HEK293 (cell line): ENCODE results near the gene MPPED1.

Experiments
- CTCF ChIA-PET: fragments of 350-600 bp; formaldehyde crosslinking; extraction: SDS; loops from one replicate; lab custom pipeline; 2021; ENCODE audit warnings: antibody characterized with exemption; lab: Yijun Ruan, JAX
- POLR2A ChIA-PET: fragments of 300-600 bp; formaldehyde crosslinking; extraction: SDS; loops from one replicate; lab custom pipeline; 2020; ENCODE audit warnings: antibody characterized with exemption, inconsistent platforms; lab: Yijun Ruan, JAX
- H3K27ac ChIP-seq: fragments of 200-500 bp; sonication (Bioruptor generic); 2 replicates; pipeline ENCODE4 v1.5.1; 2014; ENCODE audit warnings: low read depth, low read length, control low read depth, inconsistent platforms; ENCODE audit errors: extremely low read depth
- H3K36me3 ChIP-seq, 2 experiments: fragments of 200-500 bp in 1 of 2; sonication (Bioruptor generic) in 1 of 2; 1 replicate in 1 of 2; 2 replicates in 1 of 2; pipeline ENCODE4 v1.5.1; 2014 to 2017; ENCODE audit warnings: inconsistent platforms in 2 of 2, low read length in 2 of 2; ENCODE audit not compliant: control insufficient read depth in 2 of 2, insufficient read depth in 1 of 2
- H3K4me1 ChIP-seq: fragments of 200-500 bp; sonication (Bioruptor generic); 2 replicates; pipeline ENCODE4 v1.5.1; 2014; ENCODE audit warnings: mild to moderate bottlenecking, low read length, inconsistent platforms; ENCODE audit not compliant: control insufficient read depth, insufficient read depth
- H3K4me3 ChIP-seq: 2 replicates; pipeline ENCODE4 v1.5.1; 2011; ENCODE audit warnings: low read depth, mild to moderate bottlenecking, control low read depth, low read length, moderate library complexity
- H3K9me3 ChIP-seq: fragments of 200-500 bp; sonication (Bioruptor generic); 2 replicates; pipeline ENCODE4 v1.5.1; 2014; ENCODE audit warnings: low read depth, low read length, inconsistent platforms; ENCODE audit not compliant: control insufficient read depth, insufficient read depth
- EGR2 ChIP-seq: fragments of 450-650 bp; formaldehyde crosslinking; IDR thresholded peaks from 2 replicates; pipeline ENCODE4 v1.5.1; 2016; ENCODE audit warnings: low read depth, missing biosample characterization, missing genetic modification characterization
- GLI2 ChIP-seq: fragments of 450-650 bp; formaldehyde crosslinking; IDR thresholded peaks from 2 replicates; pipeline ENCODE4; 2017; ENCODE audit warnings: missing biosample characterization, missing genetic modification characterization, low read depth, borderline replicate concordance
- HOXC10 ChIP-seq: sonication (generic); formaldehyde crosslinking; IDR thresholded peaks from 2 replicates; pipeline ENCODE4 v1.8.1; 2023; ENCODE audit warnings: mild to moderate bottlenecking, missing genetic modification reagents
- SETDB1 ChIP-seq: IDR thresholded peaks from one replicate; pipeline ENCODE4 v1.6.1; 2017; ENCODE audit warnings: mild to moderate bottlenecking, low read length, moderate library complexity, mixed read lengths; ENCODE audit not compliant: insufficient read length
- ZBTB8A ChIP-seq: fragments of 450-650 bp; formaldehyde crosslinking; IDR thresholded peaks from 2 replicates; pipeline ENCODE4 v1.5.1; 2016; ENCODE audit warnings: missing biosample characterization, missing genetic modification characterization
- ZFHX2 ChIP-seq: fragments of 450-650 bp; formaldehyde crosslinking; conservative IDR thresholded peaks from 2 replicates; pipeline ENCODE4 v1.5.1; 2016; ENCODE audit warnings: missing biosample characterization, missing genetic modification characterization
- ZNF10 ChIP-seq: fragments of 450-650 bp; formaldehyde crosslinking; IDR thresholded peaks from 2 replicates; pipeline ENCODE4 v1.5.1; 2017; ENCODE audit warnings: missing biosample characterization, missing genetic modification characterization
- ZNF114 ChIP-seq: fragments of 450-650 bp; formaldehyde crosslinking; IDR thresholded peaks from 2 replicates; pipeline ENCODE4 v1.5.0; 2017; ENCODE audit warnings: missing biosample characterization, missing genetic modification characterization
- ZNF133 ChIP-seq: fragments of 450-650 bp; formaldehyde crosslinking; IDR thresholded peaks from 2 replicates; pipeline ENCODE4 v1.5.1; 2016; ENCODE audit warnings: missing biosample characterization, missing genetic modification characterization
- ZNF16 ChIP-seq: fragments of 450-650 bp; formaldehyde crosslinking; IDR thresholded peaks from 2 replicates; pipeline ENCODE4 v1.5.1; 2016; ENCODE audit warnings: low read depth, missing biosample characterization, missing genetic modification characterization
- ZNF202 ChIP-seq: fragments of 450-650 bp; formaldehyde crosslinking; IDR thresholded peaks from 2 replicates; pipeline ENCODE4 v1.5.1; 2016; ENCODE audit warnings: missing biosample characterization, missing genetic modification characterization, borderline replicate concordance
- ZNF24 ChIP-seq: fragments of 450-650 bp; formaldehyde crosslinking; IDR thresholded peaks from 2 replicates; pipeline ENCODE4 v1.5.1; 2016; ENCODE audit warnings: missing biosample characterization, missing genetic modification characterization
- ZNF311 ChIP-seq: fragments of 450-650 bp; formaldehyde crosslinking; IDR thresholded peaks from 2 replicates; pipeline ENCODE4 v1.5.1; 2017; ENCODE audit warnings: missing biosample characterization, missing genetic modification characterization, borderline replicate concordance
- ZNF341 ChIP-seq: fragments of 450-650 bp; formaldehyde crosslinking; IDR thresholded peaks from 2 replicates; pipeline ENCODE4; 2016; ENCODE audit warnings: low read depth, missing biosample characterization, missing genetic modification characterization
- ZNF350 ChIP-seq: fragments of 450-650 bp; formaldehyde crosslinking; IDR thresholded peaks from 2 replicates; pipeline ENCODE4 v1.5.0; 2017; ENCODE audit warnings: missing biosample characterization, mild to moderate bottlenecking, missing genetic modification characterization
- ZNF391 ChIP-seq: fragments of 450-650 bp; formaldehyde crosslinking; IDR thresholded peaks from 2 replicates; pipeline ENCODE4 v1.5.1; 2016; ENCODE audit warnings: low read depth, missing biosample characterization, missing genetic modification characterization, borderline replicate concordance
- ZNF549 ChIP-seq: fragments of 450-650 bp; IDR thresholded peaks from 2 replicates; pipeline ENCODE4 v1.5.1; 2018; ENCODE audit warnings: missing biosample characterization, missing genetic modification characterization, mild to moderate bottlenecking, inconsistent platforms, moderate library complexity
- ZNF600 ChIP-seq: fragments of 450-650 bp; formaldehyde crosslinking; IDR thresholded peaks from 2 replicates; pipeline ENCODE4 v1.5.1; 2016; ENCODE audit warnings: missing biosample characterization, missing genetic modification characterization
- ZNF670 ChIP-seq: fragments of 450-650 bp; formaldehyde crosslinking; IDR thresholded peaks from 2 replicates; pipeline ENCODE4 v1.5.1; 2016; ENCODE audit warnings: missing biosample characterization, missing genetic modification characterization, low read depth
- ZNF768 ChIP-seq: fragments of 450-650 bp; formaldehyde crosslinking; IDR thresholded peaks from 2 replicates; pipeline ENCODE4 v1.5.1; 2018; ENCODE audit warnings: missing biosample characterization, mild to moderate bottlenecking, missing genetic modification characterization
- ZNF843 ChIP-seq: fragments of 450-650 bp; formaldehyde crosslinking; IDR thresholded peaks from 2 replicates; pipeline ENCODE4 v1.5.1; 2016; ENCODE audit warnings: missing biosample characterization, missing genetic modification characterization
- TF ChIP-seq, protein P1 (sequence below): fragments of 450-650 bp; formaldehyde crosslinking; IDR thresholded peaks from 2 replicates; pipeline ENCODE4 v1.5.1; 2016; ENCODE audit warnings: missing biosample characterization, missing genetic modification characterization, borderline replicate concordance

The MPPED1 gene

DNA sequence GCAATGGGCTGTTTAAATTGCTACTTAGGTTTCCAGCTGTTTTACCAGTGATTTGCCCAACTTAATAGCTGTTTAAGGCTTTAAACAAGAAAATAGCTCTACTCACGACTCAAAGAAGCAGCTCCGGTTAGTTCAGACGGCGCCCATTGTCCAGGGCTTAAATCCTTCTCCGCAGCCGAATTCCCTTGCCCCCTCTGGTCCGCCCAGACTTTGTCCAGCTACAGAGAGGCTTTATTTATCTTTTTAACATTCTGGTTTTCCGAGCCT lies 47.7 kb upstream of the MPPED1 start:
- ChIA-PET CTCF (interaction anchor here (0.7 to 3.3 kb wide), 3 partner anchors 17 to 176 kb away, joined by 3 to 32 read pairs (median 3); no protein-coding TSS in a partner anchor), POLR2A (interaction anchor here (0.5 kb wide), 1 partner anchor 1297 kb away, joined by 3 read pairs; no protein-coding TSS in a partner anchor)

DNA sequence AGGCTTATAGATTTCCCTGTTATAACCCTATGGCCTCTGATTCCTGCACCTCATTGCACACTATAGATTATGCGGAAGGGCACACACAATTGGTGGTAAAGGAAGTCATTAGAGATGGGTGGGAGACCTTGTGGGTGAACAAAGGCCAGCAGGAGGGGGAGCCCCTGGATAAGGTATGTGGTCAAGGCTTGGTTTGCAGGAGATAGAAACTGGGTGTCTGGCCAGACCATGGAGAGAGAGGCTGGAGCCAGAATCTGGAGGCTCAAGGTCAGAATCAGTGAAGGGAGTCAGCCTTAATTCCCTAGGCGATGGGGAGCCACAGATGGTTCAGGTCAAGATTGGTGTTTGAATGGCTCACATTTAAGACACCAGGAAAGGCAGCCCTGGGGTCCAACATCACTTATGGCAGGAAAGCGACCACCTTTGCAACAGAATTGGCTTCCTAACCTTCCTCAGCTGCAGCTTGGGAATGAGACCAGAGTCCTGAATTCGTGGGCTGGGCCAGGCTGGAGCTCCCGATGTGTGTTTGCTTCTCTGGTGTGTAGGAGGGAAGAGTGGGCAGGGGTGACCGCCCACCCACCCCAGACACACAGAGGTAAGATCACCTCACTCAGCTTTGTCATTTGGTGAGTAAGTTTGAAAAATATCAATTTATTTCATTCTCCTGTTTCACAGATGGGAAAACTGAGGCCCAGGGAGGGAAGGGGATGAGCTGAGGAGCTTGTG lies 45.9 kb upstream of the MPPED1 start:
- no peaks in the 10 kb centered on the region for H3K9me3 ChIP-seq
- no peak overlapping the region for H3K4me3 ChIP-seq
- CTCF ChIA-PET: interaction anchor here (0.6 to 3.3 kb wide), 5 partner anchors 12 to 581 kb away, joined by 3 to 32 read pairs (median 5); no protein-coding TSS in a partner anchor
- no peaks in the 10 kb centered on the region for H3K4me1 ChIP-seq
- TF ChIP-seq ZNF350 (tag by site-specific recombination) (no peak), EGR2 (tag by site-specific recombination) (peak; percentile 84), ZNF202 (no peak), ZNF600 (no peak), HOXC10 (CRISPR knock-in tag) (no peak), ZNF341 (no peak), ZNF311 (no peak), SETDB1 (no peak), ZNF549 (no peak), ZNF843 (no peak), ZFHX2 (tag by site-specific recombination) (peak; percentile 84), ZNF16 (tag by site-specific recombination) (peak; percentile 31; the same call in 1 of the 2 replicates), ZNF10 (tag by site-specific recombination) (no peak)
- TF ChIP-seq, protein P1, sequence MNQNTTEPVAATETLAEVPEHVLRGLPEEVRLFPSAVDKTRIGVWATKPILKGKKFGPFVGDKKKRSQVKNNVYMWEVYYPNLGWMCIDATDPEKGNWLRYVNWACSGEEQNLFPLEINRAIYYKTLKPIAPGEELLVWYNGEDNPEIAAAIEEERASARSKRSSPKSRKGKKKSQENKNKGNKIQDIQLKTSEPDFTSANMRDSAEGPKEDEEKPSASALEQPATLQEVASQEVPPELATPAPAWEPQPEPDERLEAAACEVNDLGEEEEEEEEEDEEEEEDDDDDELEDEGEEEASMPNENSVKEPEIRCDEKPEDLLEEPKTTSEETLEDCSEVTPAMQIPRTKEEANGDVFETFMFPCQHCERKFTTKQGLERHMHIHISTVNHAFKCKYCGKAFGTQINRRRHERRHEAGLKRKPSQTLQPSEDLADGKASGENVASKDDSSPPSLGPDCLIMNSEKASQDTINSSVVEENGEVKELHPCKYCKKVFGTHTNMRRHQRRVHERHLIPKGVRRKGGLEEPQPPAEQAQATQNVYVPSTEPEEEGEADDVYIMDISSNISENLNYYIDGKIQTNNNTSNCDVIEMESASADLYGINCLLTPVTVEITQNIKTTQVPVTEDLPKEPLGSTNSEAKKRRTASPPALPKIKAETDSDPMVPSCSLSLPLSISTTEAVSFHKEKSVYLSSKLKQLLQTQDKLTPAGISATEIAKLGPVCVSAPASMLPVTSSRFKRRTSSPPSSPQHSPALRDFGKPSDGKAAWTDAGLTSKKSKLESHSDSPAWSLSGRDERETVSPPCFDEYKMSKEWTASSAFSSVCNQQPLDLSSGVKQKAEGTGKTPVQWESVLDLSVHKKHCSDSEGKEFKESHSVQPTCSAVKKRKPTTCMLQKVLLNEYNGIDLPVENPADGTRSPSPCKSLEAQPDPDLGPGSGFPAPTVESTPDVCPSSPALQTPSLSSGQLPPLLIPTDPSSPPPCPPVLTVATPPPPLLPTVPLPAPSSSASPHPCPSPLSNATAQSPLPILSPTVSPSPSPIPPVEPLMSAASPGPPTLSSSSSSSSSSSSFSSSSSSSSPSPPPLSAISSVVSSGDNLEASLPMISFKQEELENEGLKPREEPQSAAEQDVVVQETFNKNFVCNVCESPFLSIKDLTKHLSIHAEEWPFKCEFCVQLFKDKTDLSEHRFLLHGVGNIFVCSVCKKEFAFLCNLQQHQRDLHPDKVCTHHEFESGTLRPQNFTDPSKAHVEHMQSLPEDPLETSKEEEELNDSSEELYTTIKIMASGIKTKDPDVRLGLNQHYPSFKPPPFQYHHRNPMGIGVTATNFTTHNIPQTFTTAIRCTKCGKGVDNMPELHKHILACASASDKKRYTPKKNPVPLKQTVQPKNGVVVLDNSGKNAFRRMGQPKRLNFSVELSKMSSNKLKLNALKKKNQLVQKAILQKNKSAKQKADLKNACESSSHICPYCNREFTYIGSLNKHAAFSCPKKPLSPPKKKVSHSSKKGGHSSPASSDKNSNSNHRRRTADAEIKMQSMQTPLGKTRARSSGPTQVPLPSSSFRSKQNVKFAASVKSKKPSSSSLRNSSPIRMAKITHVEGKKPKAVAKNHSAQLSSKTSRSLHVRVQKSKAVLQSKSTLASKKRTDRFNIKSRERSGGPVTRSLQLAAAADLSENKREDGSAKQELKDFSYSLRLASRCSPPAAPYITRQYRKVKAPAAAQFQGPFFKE: no peak
- TF ChIP-seq, all 188 proteins: peak for 3
- POLR2A ChIA-PET: no interaction called here
- Histone ChIP-seq H3K36me3 (no peaks in the 10 kb centered on the region), H3K27ac (no peak overlapping the region)

More for the DNA sequence above, 47.7 kb upstream of the MPPED1 start:
- Histone ChIP-seq H3K4me1 (no peaks in the 10 kb centered on the region), H3K4me3 (no peak overlapping the region), H3K27ac (no peak overlapping the region), H3K36me3 (no peaks in the 10 kb centered on the region), H3K9me3 (no peaks in the 10 kb centered on the region)
- TF ChIP-seq ZNF768 (tag by site-specific recombination) (no peak), ZNF670 (tag by site-specific recombination) (no peak), GLI2 (tag by site-specific recombination) (no peak), ZNF133 (tag by site-specific recombination) (no peak), ZBTB8A (tag by site-specific recombination) (no peak), ZNF24 (tag by site-specific recombination) (no peak), ZNF114 (tag by site-specific recombination) (no peak), ZNF391 (tag by site-specific recombination) (no peak)
